Trophoblast cell (in vitro differentiated cells and primary cell): ENCODE measurements around the gene LRP1.

Experiments used
- DNase-seq, 2 donors: peaks; one replicate each; pipeline ENCODE4 v3.0.0-alpha.2; 2016
- H2AFZ ChIP-seq: 2 replicates; pipeline ENCODE4 v1.6.1; 2013; ENCODE audit warnings: low read length, moderate library complexity, mild to moderate bottlenecking; ENCODE audit not compliant: insufficient read depth, poor library complexity
- H2AK5ac ChIP-seq: 2 replicates; pipeline ENCODE4 v1.6.1; 2013; ENCODE audit warnings: mild to moderate bottlenecking, low read length
- H2BK120ac ChIP-seq: 2 replicates; pipeline ENCODE4 v1.6.1; 2013; ENCODE audit warnings: low read length, mild to moderate bottlenecking, moderate library complexity; ENCODE audit not compliant: insufficient read depth, poor library complexity
- H2BK12ac ChIP-seq: 2 replicates; pipeline ENCODE4 v1.6.1; 2013; ENCODE audit warnings: mild to moderate bottlenecking, low read length, moderate library complexity
- H2BK5ac ChIP-seq: 2 replicates; pipeline ENCODE4 v1.6.1; 2013; ENCODE audit warnings: low read length, low read depth, moderate library complexity, mild to moderate bottlenecking; ENCODE audit not compliant: poor library complexity
- H3K14ac ChIP-seq: 2 replicates; pipeline ENCODE4 v1.6.1; 2013; ENCODE audit warnings: mild to moderate bottlenecking, low read length
- H3K18ac ChIP-seq: 2 replicates; pipeline ENCODE4 v1.6.1; 2013; ENCODE audit warnings: mild to moderate bottlenecking, low read length
- H3K23ac ChIP-seq: 2 replicates; pipeline ENCODE4 v1.6.1; 2013; ENCODE audit warnings: low read length
- H3K27ac ChIP-seq: 2 replicates; pipeline ENCODE4 v1.5.1; 2013; ENCODE audit warnings: low read depth, mild to moderate bottlenecking, inconsistent platforms, low read length, moderate library complexity
- H3K27me3 ChIP-seq: 2 replicates; pipeline ENCODE4 v1.6.1; 2013; ENCODE audit warnings: inconsistent platforms, mild to moderate bottlenecking, low read length, moderate library complexity; ENCODE audit not compliant: insufficient read depth
- H3K36me3 ChIP-seq, 2 experiments: 1 replicate in 1 of 2; 2 replicates in 1 of 2; pipeline ENCODE4 v1.6.1; 2013; ENCODE audit warnings: low read length in 2 of 2, mild to moderate bottlenecking in 2 of 2, moderate library complexity in 1 of 2; ENCODE audit not compliant: insufficient read depth in 2 of 2, control insufficient read depth in 1 of 2
- H3K4ac ChIP-seq: 2 replicates; pipeline ENCODE4 v1.6.1; 2013; ENCODE audit warnings: low read depth, mild to moderate bottlenecking, low read length, moderate library complexity
- H3K4me1 ChIP-seq, 2 experiments: 1 replicate in 1 of 2; 2 replicates in 1 of 2; pipeline ENCODE4 v1.6.1; 2013; ENCODE audit warnings: low read length in 2 of 2, mild to moderate bottlenecking in 2 of 2, moderate library complexity in 1 of 2; ENCODE audit not compliant: insufficient read depth in 2 of 2, control insufficient read depth in 1 of 2
- H3K4me2 ChIP-seq: 2 replicates; pipeline ENCODE4 v1.6.1; 2013; ENCODE audit warnings: inconsistent platforms, mild to moderate bottlenecking, low read length, moderate library complexity
- H3K4me3 ChIP-seq: 2 replicates; pipeline ENCODE4 v1.5.1; 2013; ENCODE audit warnings: mild to moderate bottlenecking, low read depth, low read length, inconsistent platforms
- H3K79me1 ChIP-seq: one replicate; pipeline ENCODE4 v1.6.1; 2013; ENCODE audit warnings: low read length
- H3K79me2 ChIP-seq: 2 replicates; pipeline ENCODE4 v1.6.1; 2013; ENCODE audit warnings: low read length, mild to moderate bottlenecking; ENCODE audit not compliant: control insufficient read depth, insufficient read depth, poor library complexity
- H3K9ac ChIP-seq: 2 replicates; pipeline ENCODE4 v1.6.1; 2013; ENCODE audit warnings: mild to moderate bottlenecking, low read length
- H3K9me3 ChIP-seq: 2 replicates; pipeline ENCODE4 v1.6.1; 2013; ENCODE audit warnings: low read depth, mild to moderate bottlenecking, control low read depth, inconsistent platforms, low read length; ENCODE audit not compliant: insufficient read depth
- H4K12ac ChIP-seq: 2 replicates; pipeline ENCODE4 v1.6.1; 2013; ENCODE audit warnings: low read depth, mild to moderate bottlenecking, low read length, moderate library complexity
- H4K8ac ChIP-seq: 2 replicates; pipeline ENCODE4 v1.6.1; 2013; ENCODE audit warnings: low read depth, mild to moderate bottlenecking, low read length, moderate library complexity
- H4K91ac ChIP-seq: one replicate; pipeline ENCODE4 v1.6.1; 2013; ENCODE audit warnings: low read depth, mild to moderate bottlenecking, low read length, moderate library complexity
- WGBS: extraction: QIAGEN DNeasy Blood & Tissue Kit; methylation state at CpG from one replicate; pipeline ENCODE4 v1.1.7; 2013; ENCODE audit warnings: missing lambda C conversion rate; ENCODE audit not compliant: insufficient read length, insufficient coverage; ENCODE audit errors: extremely low coverage; 5-methylcytosine and 5-hydroxymethylcytosine counted together

Gene LRP1

GRCh38 chr12:57236925-57237595 lies 108.8 kb downstream of the LRP1 start:
- no peak for DNase-seq
- H3K9me3 ChIP-seq = peaks cover 10% of the 10 kb centered on the region
- H2AFZ ChIP-seq = no peak overlapping the region
- no peak overlapping the region for H3K23ac ChIP-seq
- no peak overlapping the region for H2BK5ac ChIP-seq
- H3K4me3 ChIP-seq = no peak overlapping the region
- peaks cover 26% of the 10 kb centered on the region in 2 experiments for H3K36me3 ChIP-seq
- no peak overlapping the region for H3K14ac ChIP-seq
- no peak overlapping the region for H2BK12ac ChIP-seq
- no peak overlapping the region for H3K27ac ChIP-seq
- H3K4ac ChIP-seq = no peak overlapping the region
- H3K27me3 ChIP-seq = peaks cover 61% of the 10 kb centered on the region
- peaks cover 18 to 27% of the 10 kb centered on the region in 2 experiments for H3K4me1 ChIP-seq
- no peak overlapping the region for H3K4me2 ChIP-seq
- H3K79me2 ChIP-seq = peaks cover 2% of the 10 kb centered on the region
- no peak overlapping the region for H2AK5ac ChIP-seq
- H4K12ac ChIP-seq = no peak overlapping the region
- no peak overlapping the region for H4K8ac ChIP-seq
- WGBS = no CpG with 5 or more reads among the region's 9 CpGs
- no peak overlapping the region for H4K91ac ChIP-seq
- peak overlapping the region; percentile 24 for H3K9ac ChIP-seq
- no peaks in the 10 kb centered on the region for H3K79me1 ChIP-seq
- no peak overlapping the region for H2BK120ac ChIP-seq
- no peak overlapping the region for H3K18ac ChIP-seq

GRCh38 chr12:57237596-57237931 lies 109.3 kb downstream of the LRP1 start:
- no peak for DNase-seq
- no peak overlapping the region for H2BK5ac ChIP-seq
- no peak overlapping the region for H3K9ac ChIP-seq
- no peak overlapping the region for H4K12ac ChIP-seq
- H3K14ac ChIP-seq = no peak overlapping the region
- no peak overlapping the region for H2AK5ac ChIP-seq
- H3K23ac ChIP-seq = no peak overlapping the region
- peaks cover 2% of the 10 kb centered on the region for H3K79me2 ChIP-seq
- H3K4me1 ChIP-seq = peaks cover 18 to 27% of the 10 kb centered on the region in 2 experiments
- H3K4me2 ChIP-seq = peak overlapping the region; percentile 87
- no peak overlapping the region for H2BK120ac ChIP-seq
- no peak overlapping the region for H4K8ac ChIP-seq
- no peak overlapping the region for H3K18ac ChIP-seq
- peaks cover 10% of the 10 kb centered on the region for H3K9me3 ChIP-seq
- H3K27ac ChIP-seq = no peak overlapping the region
- H4K91ac ChIP-seq = no peak overlapping the region
- H3K79me1 ChIP-seq = no peaks in the 10 kb centered on the region
- no CpG with 5 or more reads among the region's 5 CpGs for WGBS
- H2BK12ac ChIP-seq = no peak overlapping the region
- H3K4me3 ChIP-seq = no peak overlapping the region
- peaks cover 66% of the 10 kb centered on the region for H3K27me3 ChIP-seq
- H2AFZ ChIP-seq = no peak overlapping the region
- H3K4ac ChIP-seq = no peak overlapping the region
- peaks cover 21% of the 10 kb centered on the region in 2 experiments for H3K36me3 ChIP-seq

GRCh38 chr12:57237932-57238853 lies 109.9 kb downstream of the LRP1 start:
- Histone ChIP-seq H3K9ac (no peak overlapping the region), H4K91ac (peak overlapping the region; percentile 18), H3K18ac (no peak overlapping the region), H3K27ac (no peak overlapping the region), H3K9me3 (peaks cover 10% of the 10 kb centered on the region), H3K79me1 (peaks cover 2% of the 10 kb centered on the region), H3K79me2 (peaks cover 2% of the 10 kb centered on the region), H3K4me1 (peaks cover 20 to 32% of the 10 kb centered on the region in 2 experiments), H3K36me3 (peaks cover 14 to 15% of the 10 kb centered on the region in 2 experiments), H3K4me2 (peak overlapping the region; percentile 87), H2BK5ac (no peak overlapping the region), H2BK120ac (no peak overlapping the region), H4K12ac (no peak overlapping the region), H2BK12ac (no peak overlapping the region), H2AFZ (peak overlapping the region; percentile 43), H3K23ac (no peak overlapping the region), H3K4ac (no peak overlapping the region), H2AK5ac (no peak overlapping the region), H3K14ac (no peak overlapping the region), H4K8ac (no peak overlapping the region), H3K27me3 (peaks cover 68% of the 10 kb centered on the region), H3K4me3 (peak overlapping the region; percentile 66)
- no CpG with 5 or more reads among the region's 63 CpGs for WGBS
- no peak for DNase-seq

GRCh38 chr12:57238854-57239554 lies 110.7 kb downstream of the LRP1 start:
- no peak overlapping the region for H3K27ac ChIP-seq
- H3K4me1 ChIP-seq = peaks cover 20 to 33% of the 10 kb centered on the region in 2 experiments
- H3K79me1 ChIP-seq = peaks cover 2% of the 10 kb centered on the region
- no CpG with 5 or more reads among the region's 47 CpGs for WGBS
- H2BK120ac ChIP-seq = no peak overlapping the region
- peak overlapping the region; percentile 18 for H4K91ac ChIP-seq
- peak overlapping the region; percentile 87 for H3K4me2 ChIP-seq
- no peak overlapping the region for H3K4ac ChIP-seq
- peak overlapping the region; percentile 9 for H4K12ac ChIP-seq
- peak overlapping the region; percentile 66 for H3K4me3 ChIP-seq
- H2BK12ac ChIP-seq = no peak overlapping the region
- DNase-seq = peak; percentile 92 to 96
- peaks cover 6% of the 10 kb centered on the region for H3K9me3 ChIP-seq
- peaks cover 68% of the 10 kb centered on the region for H3K27me3 ChIP-seq
- H2AFZ ChIP-seq = peak overlapping the region; percentile 43
- H4K8ac ChIP-seq = peak overlapping the region; percentile 24
- H3K79me2 ChIP-seq = peaks cover 2% of the 10 kb centered on the region
- H3K23ac ChIP-seq = no peak overlapping the region
- H2AK5ac ChIP-seq = no peak overlapping the region
- no peak overlapping the region for H2BK5ac ChIP-seq
- peaks cover 6 to 7% of the 10 kb centered on the region in 2 experiments for H3K36me3 ChIP-seq
- no peak overlapping the region for H3K18ac ChIP-seq
- H3K9ac ChIP-seq = peak overlapping the region; percentile 24
- no peak overlapping the region for H3K14ac ChIP-seq
